Hepatocyte (in vitro differentiated cells): ENCODE results near the gene ZFP92.

Experiments used
- EZH2 ChIP-seq: fragments of 200-600 bp; sonication (generic); IDR thresholded peaks from 2 replicates; pipeline ENCODE4 v1.6.1; 2016; ENCODE audit warnings: antibody characterized with exemption, mild to moderate bottlenecking, borderline replicate concordance
- TF ChIP-seq, protein P1 (sequence below): fragments of 200-600 bp; sonication (generic); IDR thresholded peaks from 2 replicates; pipeline ENCODE4 v1.5.1; 2016; ENCODE audit warnings: antibody characterized with exemption, mild to moderate bottlenecking; ENCODE audit not compliant: poor library complexity

DNA sequence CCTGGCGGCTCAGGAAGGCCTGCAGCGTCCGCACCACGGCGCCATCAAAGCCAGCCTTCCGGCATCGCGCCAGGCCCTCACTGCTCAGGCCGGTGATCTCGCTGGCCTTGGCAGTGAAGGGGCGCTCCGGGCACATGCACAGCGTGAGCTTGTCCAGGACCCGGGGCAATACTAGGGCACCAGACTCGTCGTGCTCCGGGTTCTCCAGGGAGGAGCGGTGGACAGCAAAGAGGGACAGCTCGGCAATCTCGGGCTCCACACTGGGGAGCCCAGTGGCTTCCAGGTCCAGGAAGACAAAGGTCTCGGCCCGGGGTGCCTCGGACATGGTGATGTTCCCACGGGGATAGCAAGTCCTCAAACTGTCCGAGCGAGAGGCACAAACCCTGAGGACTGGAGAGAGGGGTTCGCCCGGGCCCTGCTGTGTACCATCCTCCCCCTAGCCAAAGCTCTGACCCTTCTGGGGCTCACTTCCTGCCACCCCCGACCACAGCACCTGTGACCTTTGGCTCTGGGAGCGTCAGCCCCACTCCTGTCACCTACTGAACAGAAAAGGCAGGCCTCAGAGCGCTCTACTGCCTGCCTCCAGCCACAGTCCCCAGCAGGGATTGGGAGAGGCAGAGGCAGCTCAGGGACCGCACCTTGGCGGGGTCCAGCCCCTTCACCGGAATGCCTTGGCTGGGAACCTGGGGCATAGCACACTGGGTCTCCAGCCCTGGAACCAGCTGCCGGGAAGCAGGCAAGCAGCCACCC lies 34.0 kb downstream of the ZFP92 start:
- TF ChIP-seq, protein P1, sequence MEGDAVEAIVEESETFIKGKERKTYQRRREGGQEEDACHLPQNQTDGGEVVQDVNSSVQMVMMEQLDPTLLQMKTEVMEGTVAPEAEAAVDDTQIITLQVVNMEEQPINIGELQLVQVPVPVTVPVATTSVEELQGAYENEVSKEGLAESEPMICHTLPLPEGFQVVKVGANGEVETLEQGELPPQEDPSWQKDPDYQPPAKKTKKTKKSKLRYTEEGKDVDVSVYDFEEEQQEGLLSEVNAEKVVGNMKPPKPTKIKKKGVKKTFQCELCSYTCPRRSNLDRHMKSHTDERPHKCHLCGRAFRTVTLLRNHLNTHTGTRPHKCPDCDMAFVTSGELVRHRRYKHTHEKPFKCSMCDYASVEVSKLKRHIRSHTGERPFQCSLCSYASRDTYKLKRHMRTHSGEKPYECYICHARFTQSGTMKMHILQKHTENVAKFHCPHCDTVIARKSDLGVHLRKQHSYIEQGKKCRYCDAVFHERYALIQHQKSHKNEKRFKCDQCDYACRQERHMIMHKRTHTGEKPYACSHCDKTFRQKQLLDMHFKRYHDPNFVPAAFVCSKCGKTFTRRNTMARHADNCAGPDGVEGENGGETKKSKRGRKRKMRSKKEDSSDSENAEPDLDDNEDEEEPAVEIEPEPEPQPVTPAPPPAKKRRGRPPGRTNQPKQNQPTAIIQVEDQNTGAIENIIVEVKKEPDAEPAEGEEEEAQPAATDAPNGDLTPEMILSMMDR = no peak
- no peak for TF ChIP-seq EZH2
